ENCODE data around the gene CPS1. TPM values are rescaled to one million over a fixed set of nuclear protein-coding genes. Genes with fewer than 3 reads are reported as not detected.

Gene CPS1
- total RNA-seq, 2 experiments from 2014 or later = 0.41 to 0.67 TPM

- TF ChIP-seq, protein P1, sequence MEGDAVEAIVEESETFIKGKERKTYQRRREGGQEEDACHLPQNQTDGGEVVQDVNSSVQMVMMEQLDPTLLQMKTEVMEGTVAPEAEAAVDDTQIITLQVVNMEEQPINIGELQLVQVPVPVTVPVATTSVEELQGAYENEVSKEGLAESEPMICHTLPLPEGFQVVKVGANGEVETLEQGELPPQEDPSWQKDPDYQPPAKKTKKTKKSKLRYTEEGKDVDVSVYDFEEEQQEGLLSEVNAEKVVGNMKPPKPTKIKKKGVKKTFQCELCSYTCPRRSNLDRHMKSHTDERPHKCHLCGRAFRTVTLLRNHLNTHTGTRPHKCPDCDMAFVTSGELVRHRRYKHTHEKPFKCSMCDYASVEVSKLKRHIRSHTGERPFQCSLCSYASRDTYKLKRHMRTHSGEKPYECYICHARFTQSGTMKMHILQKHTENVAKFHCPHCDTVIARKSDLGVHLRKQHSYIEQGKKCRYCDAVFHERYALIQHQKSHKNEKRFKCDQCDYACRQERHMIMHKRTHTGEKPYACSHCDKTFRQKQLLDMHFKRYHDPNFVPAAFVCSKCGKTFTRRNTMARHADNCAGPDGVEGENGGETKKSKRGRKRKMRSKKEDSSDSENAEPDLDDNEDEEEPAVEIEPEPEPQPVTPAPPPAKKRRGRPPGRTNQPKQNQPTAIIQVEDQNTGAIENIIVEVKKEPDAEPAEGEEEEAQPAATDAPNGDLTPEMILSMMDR (IDR thresholded peaks at IDR 0.05) = no peak
- H3K4me1 Mint-ChIP-seq (ENCODE audit: low read depth) = no peaks in the 10 kb centered on the region
- no peaks in the 10 kb centered on the region for H3K36me3 ChIP-seq (ENCODE audit: insufficient read depth, low read length)
- no peaks in the 10 kb centered on the region for H3K4me1 ChIP-seq (ENCODE audit: insufficient read depth, low read length)
- ATAC-seq (ENCODE audit: poor library complexity) (no peak), DNase-seq (no peak)
- no peaks in the 10 kb centered on the region for H3K27me3 ChIP-seq (ENCODE audit: control insufficient read depth in 1 of 2, insufficient read depth in 2 of 2, low read length in 2 of 2)
- intact Hi-C loops (cut with DNase I, micrococcal nuclease) = no loop called here
- ChIA-PET POLR2A (no interaction called here), CTCF (no interaction called here)
- no peaks in the 10 kb centered on the region for H3K9me3 Mint-ChIP-seq
- H3K27me3 Mint-ChIP-seq = no peaks in the 10 kb centered on the region
- H3K9me3 ChIP-seq (ENCODE audit: control insufficient read depth in 1 of 2, insufficient read depth in 1 of 2, low read length in 2 of 2) = peaks cover 0 to 3% of the 10 kb centered on the region in 2 experiments
- no peak overlapping the region for H3K27ac ChIP-seq (ENCODE audit: low read depth in 1 of 2, low read length in 2 of 2)
- no peak overlapping the region for H3K4me3 Mint-ChIP-seq
- no peak overlapping the region for H3K4me3 ChIP-seq (ENCODE audit: low read length)
- H3K27ac Mint-ChIP-seq = no peak overlapping the region
- no peaks in the 10 kb centered on the region for H3K36me3 Mint-ChIP-seq (ENCODE audit: low read depth)
Measured at GRCh38 chr2:210654091-210654490, 97.7 kb downstream of the CPS1 start.

GRCh38 chr2:210655229-210655975, 99.0 kb downstream of the CPS1 start:
- Histone ChIP-seq H3K4me1 (ENCODE audit: insufficient read depth, low read length) (no peaks in the 10 kb centered on the region), H3K36me3 (ENCODE audit: insufficient read depth, low read length) (no peaks in the 10 kb centered on the region), H3K27ac (ENCODE audit: low read depth in 1 of 2, low read length in 2 of 2) (no peak overlapping the region), H3K27me3 (ENCODE audit: control insufficient read depth in 1 of 2, insufficient read depth in 2 of 2, low read length in 2 of 2) (no peaks in the 10 kb centered on the region), H3K9me3 (ENCODE audit: control insufficient read depth in 1 of 2, insufficient read depth in 1 of 2, low read length in 2 of 2) (peaks cover 0 to 3% of the 10 kb centered on the region in 2 experiments), H3K4me3 (ENCODE audit: low read length) (no peak overlapping the region)
- DNase-seq (no peak), ATAC-seq (ENCODE audit: poor library complexity) (no peak)
- intact Hi-C loops (cut with DNase I, micrococcal nuclease) = no loop called here
- H3K27ac Mint-ChIP-seq = no peak overlapping the region
- POLR2A ChIA-PET = no interaction called here
- H3K36me3 Mint-ChIP-seq (ENCODE audit: low read depth) = no peaks in the 10 kb centered on the region
- CTCF ChIA-PET = no interaction called here
- TF ChIP-seq, protein P1 (IDR thresholded peaks at IDR 0.05) = no peak
- no peaks in the 10 kb centered on the region for H3K4me1 Mint-ChIP-seq (ENCODE audit: low read depth)
- H3K4me3 Mint-ChIP-seq = no peak overlapping the region
- peaks cover 4% of the 10 kb centered on the region for H3K9me3 Mint-ChIP-seq
- no peaks in the 10 kb centered on the region for H3K27me3 Mint-ChIP-seq

- no peak for ATAC-seq (ENCODE audit: poor library complexity)
- H3K36me3 ChIP-seq (ENCODE audit: insufficient read depth, low read length) = no peaks in the 10 kb centered on the region
- ChIA-PET CTCF (no interaction called here), POLR2A (no interaction called here)
- no peaks in the 10 kb centered on the region for H3K27me3 ChIP-seq (ENCODE audit: control insufficient read depth in 1 of 2, insufficient read depth in 2 of 2, low read length in 2 of 2)
- H3K27ac ChIP-seq (ENCODE audit: low read depth in 1 of 2, low read length in 2 of 2) = no peak overlapping the region
- no peak for DNase-seq
- no peaks in the 10 kb centered on the region for H3K4me1 Mint-ChIP-seq (ENCODE audit: low read depth)
- H3K9me3 ChIP-seq (ENCODE audit: control insufficient read depth in 1 of 2, insufficient read depth in 1 of 2, low read length in 2 of 2) = peaks cover 0 to 3% of the 10 kb centered on the region in 2 experiments
- H3K27ac Mint-ChIP-seq = no peak overlapping the region
- H3K27me3 Mint-ChIP-seq = no peaks in the 10 kb centered on the region
- peaks cover 5% of the 10 kb centered on the region for H3K9me3 Mint-ChIP-seq
- intact Hi-C loops (cut with DNase I, micrococcal nuclease) = no loop called here
- no peak overlapping the region for H3K4me3 Mint-ChIP-seq
- H3K4me3 ChIP-seq (ENCODE audit: low read length) = no peak overlapping the region
- H3K36me3 Mint-ChIP-seq (ENCODE audit: low read depth) = no peaks in the 10 kb centered on the region
- no peaks in the 10 kb centered on the region for H3K4me1 ChIP-seq (ENCODE audit: insufficient read depth, low read length)
- TF ChIP-seq, protein P1 (IDR thresholded peaks at IDR 0.05) = no peak
Measured at GRCh38 chr2:210657874-210658273, 101.5 kb downstream of the CPS1 start.
